CD4-positive, alpha-beta T cell treated with Interleukin-17A for 4 hours (primary cell): ENCODE results near the gene SRSF1.
"Not testable (repeated sequence)": the region's sequence is repeated elsewhere in the genome, so short reads cannot be mapped to it uniquely, and the experiment has no call there.

Experiments
- DNase-seq: peaks from one replicate; pipeline ENCODE4 v3.0.0-alpha.2; 2020; ENCODE audit warnings: mixed read lengths

The SRSF1 gene, protein sequence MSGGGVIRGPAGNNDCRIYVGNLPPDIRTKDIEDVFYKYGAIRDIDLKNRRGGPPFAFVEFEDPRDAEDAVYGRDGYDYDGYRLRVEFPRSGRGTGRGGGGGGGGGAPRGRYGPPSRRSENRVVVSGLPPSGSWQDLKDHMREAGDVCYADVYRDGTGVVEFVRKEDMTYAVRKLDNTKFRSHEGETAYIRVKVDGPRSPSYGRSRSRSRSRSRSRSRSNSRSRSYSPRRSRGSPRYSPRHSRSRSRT

DNA sequence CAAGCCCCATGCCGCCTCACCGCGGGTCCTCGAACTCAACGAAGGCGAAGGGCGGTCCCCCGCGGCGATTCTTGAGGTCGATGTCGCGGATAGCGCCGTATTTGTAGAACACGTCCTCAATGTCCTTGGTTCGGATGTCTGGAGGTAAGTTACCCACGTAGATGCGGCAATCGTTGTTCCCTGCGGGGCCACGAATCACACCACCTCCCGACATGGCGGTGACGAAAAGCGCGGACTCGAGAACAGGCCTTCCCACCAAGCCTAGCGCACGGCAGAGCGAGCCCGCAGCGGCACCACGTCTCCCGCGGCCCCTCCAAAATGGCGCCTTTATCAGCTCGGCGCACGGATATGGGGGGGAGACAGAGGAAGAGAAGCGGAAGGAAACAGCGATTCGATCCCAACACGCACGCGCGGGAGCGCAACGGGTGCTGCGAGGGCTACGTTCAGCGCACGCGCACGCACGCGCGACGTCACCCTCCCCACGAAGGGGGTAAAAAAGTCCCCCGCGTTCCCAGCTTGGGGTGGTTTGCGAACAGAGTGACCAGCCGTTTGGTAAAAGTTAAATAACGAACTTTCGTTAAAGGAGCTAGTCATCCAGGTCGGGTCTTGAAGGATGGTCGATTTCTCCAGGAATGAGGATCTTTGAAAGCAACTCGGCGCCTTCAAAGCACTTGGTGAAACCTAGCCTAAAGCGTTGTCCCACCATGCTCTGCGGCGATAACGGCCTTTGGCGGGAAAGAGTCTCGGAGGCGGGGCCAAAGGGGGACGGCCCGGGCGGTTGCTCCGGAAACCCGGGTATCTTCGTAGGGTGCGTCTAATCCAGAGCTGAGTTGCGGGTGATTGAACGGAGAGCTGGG lies at the start of gene SRSF1:
Gene SRSF1 (minus strand): TSS at position 323 of the 857 bp plus-strand sequence. CDS start 109 bp downstream, at position 214.
- peak; percentile 99 for DNase-seq

GRCh38 chr17:58056476-58056875 lies 49.4 kb upstream of the SRSF1 start:
- DNase-seq: no peak

DNA sequence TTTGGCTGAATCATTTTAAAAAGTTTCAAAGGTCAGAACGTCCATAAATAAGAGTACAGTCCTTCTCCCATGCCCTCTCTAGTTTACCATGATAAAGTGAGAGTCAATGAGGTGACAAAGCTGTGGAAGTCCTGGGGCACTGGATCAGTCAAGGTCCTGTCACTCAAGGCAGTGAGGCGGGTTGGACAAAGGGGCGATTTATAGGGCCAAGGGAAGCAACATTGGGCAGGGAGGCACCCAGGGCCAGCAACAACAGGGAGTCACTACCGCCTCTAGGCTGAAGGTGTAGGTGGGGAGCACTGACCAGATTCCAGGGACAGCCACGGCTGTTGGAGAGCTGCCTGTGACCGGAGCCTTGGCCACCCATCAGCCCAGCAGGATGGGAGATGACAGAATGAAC lies 47.6 kb upstream of the SRSF1 start:
- no peak for DNase-seq

GRCh38 chr17:58052945-58053715 lies 46.1 kb upstream of the SRSF1 start:
- no peak for DNase-seq

GRCh38 chr17:58052407-58052806 lies 45.4 kb upstream of the SRSF1 start:
- no peak for DNase-seq

GRCh38 chr17:58051468-58051867 lies 44.4 kb upstream of the SRSF1 start:
- DNase-seq: no peak

DNA sequence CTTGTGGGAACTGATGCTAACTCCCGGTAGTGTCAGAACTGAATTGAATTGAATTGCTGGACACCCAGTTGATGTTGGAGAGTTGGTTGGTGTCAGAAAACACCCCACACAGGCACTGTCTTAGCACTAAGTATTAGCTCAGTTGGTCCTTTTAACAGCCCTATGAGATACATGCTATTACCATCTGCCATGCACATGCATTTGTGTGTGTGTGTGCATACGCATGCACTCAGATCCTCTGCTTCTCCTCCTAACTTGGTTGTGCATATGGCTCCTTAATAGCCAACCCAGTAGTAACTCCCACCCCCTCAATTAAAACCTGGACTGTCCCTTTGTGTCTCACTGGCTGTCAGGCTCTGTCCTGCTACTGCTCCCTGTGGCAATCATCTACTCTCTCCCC lies 43.9 kb upstream of the SRSF1 start:
- no peak for DNase-seq

DNA sequence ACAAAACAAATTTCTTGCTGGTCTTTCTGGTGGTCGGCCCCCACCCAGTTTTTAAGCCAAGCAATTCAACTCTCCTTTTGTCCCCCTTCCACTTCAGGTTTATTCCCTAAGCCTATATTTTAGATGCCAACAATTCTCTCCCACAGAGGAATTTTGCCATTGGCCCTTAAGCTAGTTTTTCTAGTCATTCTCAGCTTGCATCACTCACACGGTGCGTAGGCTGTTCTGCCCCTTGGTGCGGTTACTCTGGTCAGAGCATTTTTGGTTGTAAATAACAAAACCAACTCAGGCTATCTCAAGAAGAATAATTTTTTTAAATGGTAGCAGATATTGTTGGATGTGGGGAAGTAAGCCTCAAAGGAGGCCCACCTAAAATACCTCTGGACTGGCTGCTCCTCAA lies 42.5 kb upstream of the SRSF1 start:
- DNase-seq: no peak

DNA sequence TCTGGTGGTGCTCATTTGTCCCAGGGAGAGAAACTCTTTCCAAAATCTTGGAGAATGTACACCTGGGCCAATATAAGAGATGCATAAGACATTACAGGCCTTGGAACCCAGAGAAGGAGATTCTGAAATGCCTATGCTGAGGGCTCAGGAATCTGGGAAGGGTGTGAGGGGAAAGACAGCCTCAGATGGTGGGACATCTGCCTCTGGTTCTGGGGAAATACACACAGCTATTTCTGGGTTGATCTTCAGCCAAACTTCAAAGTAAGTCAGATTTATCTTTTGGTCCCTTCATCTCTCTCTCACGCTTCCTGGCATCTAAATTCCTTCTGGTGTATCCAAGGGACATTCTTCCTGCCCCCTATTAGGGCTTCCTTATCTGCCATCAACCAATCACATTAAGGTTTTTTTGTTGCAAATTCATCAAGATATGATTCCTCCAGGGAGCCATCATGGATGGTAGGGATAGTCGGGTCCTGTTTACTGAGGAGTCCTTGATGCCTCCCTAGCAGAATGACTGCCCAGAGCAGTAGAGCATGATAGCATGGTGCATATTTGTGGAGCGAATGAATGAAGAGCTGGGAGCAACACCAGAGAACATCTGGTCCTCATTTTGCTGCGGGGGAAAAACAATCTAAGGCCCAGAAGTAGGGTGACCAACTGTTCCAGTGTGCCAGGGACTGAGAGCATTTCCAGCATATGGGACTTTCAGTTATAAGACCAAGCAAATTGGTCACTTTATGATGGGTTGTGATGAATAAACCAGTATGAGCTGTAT lies 40.5 kb upstream of the SRSF1 start:
- DNase-seq: no peak

- no peak for DNase-seq
Observed at GRCh38 chr17:58046239-58047094, 39.4 kb upstream of the SRSF1 start.

- not testable (repeated sequence) for DNase-seq
Observed at GRCh38 chr17:58044256-58044655, 37.2 kb upstream of the SRSF1 start.

- DNase-seq: no peak
Observed at GRCh38 chr17:58043221-58044181, 36.5 kb upstream of the SRSF1 start.

- DNase-seq: no peak
Observed at GRCh38 chr17:58041161-58041560, 34.1 kb upstream of the SRSF1 start.

DNA sequence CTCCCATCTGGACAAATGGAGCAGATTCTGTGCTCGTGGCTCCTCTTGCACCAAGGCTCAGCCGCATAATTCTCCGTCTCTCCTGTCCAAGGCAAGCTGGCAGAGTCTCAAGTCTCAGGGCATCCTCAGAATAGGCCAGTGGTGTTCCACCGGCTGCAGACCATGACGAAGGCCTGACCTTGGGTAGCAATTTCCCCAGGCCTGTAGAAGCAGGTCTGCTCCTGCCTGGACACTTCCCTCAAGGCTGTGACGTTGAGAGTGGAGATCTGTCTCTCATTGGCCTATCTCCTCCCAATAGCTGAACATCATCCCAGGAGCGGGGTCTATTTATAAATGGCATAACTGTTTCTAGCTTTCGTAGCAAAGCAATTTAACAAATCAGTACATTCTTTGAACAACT lies 33.3 kb upstream of the SRSF1 start:
- no peak for DNase-seq

DNA sequence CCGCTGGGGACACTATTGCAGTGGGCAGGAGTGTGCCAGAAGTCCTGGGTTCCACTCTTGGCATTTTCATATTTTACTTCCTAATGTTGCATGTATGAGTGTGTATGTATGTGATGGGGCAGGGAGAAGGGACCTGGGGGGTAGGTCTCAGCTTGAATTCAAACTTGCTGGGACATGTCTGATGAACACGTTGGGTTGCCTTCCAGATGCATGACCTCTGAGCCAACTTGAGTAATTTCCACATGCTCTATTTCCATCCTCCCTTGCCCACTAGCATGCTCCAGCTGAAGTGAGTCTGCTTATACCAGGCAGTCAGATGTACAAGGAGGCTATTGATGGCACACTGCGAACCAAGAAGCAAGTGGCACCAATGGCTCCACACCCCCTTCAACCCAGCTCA lies 32.9 kb upstream of the SRSF1 start:
- DNase-seq: no peak

- DNase-seq: no peak
Observed at GRCh38 chr17:58032691-58033415, 25.8 kb upstream of the SRSF1 start.

DNA sequence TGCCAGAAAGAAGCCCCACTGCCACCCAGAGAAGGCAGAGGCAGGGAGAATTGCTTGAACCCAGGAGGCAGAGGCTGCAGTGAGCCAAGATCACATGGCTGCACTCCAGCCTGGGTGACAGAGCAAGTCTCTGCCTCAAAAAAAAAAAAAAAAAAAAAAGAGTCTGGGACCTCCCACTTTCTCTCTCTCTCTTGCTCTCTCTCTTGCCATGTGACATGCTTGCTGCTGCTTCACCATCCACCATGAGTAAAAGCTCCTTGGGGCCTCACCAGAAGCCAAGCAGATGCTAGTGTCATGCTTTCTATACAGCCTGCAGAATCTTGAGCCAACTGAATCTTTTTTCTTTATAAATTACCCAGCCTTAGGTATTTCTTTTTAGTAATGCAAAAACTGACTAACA lies 21.5 kb upstream of the SRSF1 start:
- no peak for DNase-seq

DNA sequence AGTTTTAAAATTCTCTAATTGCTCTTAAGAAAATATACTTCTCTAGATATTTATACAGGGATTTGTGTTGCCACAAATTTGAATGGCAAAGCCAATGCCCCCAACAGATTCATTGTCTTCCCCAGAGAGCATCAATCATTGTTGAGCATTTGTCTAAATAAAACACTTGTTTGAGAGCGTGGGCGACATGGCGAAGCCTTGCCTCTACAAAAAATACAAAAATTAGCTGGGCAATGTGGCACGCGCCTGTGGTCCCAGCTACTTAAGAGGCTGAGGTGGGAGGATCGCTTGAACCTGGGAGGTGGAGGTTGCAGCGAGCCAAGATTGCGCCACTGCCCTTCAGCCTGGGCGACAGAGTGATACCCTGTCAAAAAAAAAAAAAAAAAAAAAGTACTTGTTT lies 13.4 kb upstream of the SRSF1 start:
- no peak for DNase-seq

GRCh38 chr17:58019521-58019920 lies 12.5 kb upstream of the SRSF1 start:
- DNase-seq: no peak

- no peak for DNase-seq
Observed at GRCh38 chr17:58019039-58019438, 12.0 kb upstream of the SRSF1 start.
